SK-N-SH treated with all-trans-retinoic acid at 6 μM for 48 hours (cell line): ENCODE results near the gene MYBPC1.

Source experiments
- ATAC-seq: fragments of 200-7000 bp; cut with Tn5 transposase; 3 replicates; pipeline ENCODE4 v1.9.1; 2020; ENCODE audit warnings: mild to moderate bottlenecking, moderate library complexity
- ARNTL ChIP-seq: fragments of 450-650 bp; formaldehyde crosslinking; IDR thresholded peaks from 2 replicates; pipeline ENCODE4 v1.5.0; 2020; ENCODE audit warnings: low read depth, mild to moderate bottlenecking, moderate library complexity, borderline replicate concordance
- BACH2 ChIP-seq: fragments of 250-450 bp; sonication (Bioruptor Pico); IDR thresholded peaks from 2 replicates; pipeline ENCODE4 v1.9.0; 2021; ENCODE audit warnings: mild to moderate bottlenecking, borderline replicate concordance
- CSDC2 ChIP-seq: fragments of 250-450 bp; sonication (Bioruptor Pico); IDR thresholded peaks from 2 replicates; pipeline ENCODE4 v1.5.0; 2020; ENCODE audit warnings: mild to moderate bottlenecking, moderate library complexity
- ESRRG ChIP-seq: fragments of 250-450 bp; sonication (Bioruptor Pico); IDR thresholded peaks from 2 replicates; pipeline ENCODE4 v1.6.1; 2021; ENCODE audit warnings: mild to moderate bottlenecking
- GLIS3 ChIP-seq: fragments of 250-450 bp; sonication (Bioruptor Pico); IDR thresholded peaks from 2 replicates; pipeline ENCODE4 v1.5.0; 2020; ENCODE audit warnings: mild to moderate bottlenecking, moderate library complexity
- ISL1 ChIP-seq: fragments of 250-450 bp; sonication (Bioruptor Pico); IDR thresholded peaks from 2 replicates; pipeline ENCODE4 v2.1.2; 2022; ENCODE audit warnings: mild to moderate bottlenecking, moderate library complexity
- OSR1 ChIP-seq: fragments of 250-450 bp; sonication (Bioruptor Pico); IDR thresholded peaks from 2 replicates; pipeline ENCODE4 v1.8.0; 2022; ENCODE audit warnings: moderate library complexity, mild to moderate bottlenecking, inconsistent platforms
- PPARA ChIP-seq: fragments of 250-450 bp; sonication (Bioruptor Pico); IDR thresholded peaks from 2 replicates; pipeline ENCODE4 v1.5.0; 2020; ENCODE audit warnings: mild to moderate bottlenecking, borderline replicate concordance
- RARB ChIP-seq: fragments of 250-450 bp; sonication (Bioruptor Pico); IDR thresholded peaks from 2 replicates; pipeline ENCODE4 v1.8.0; 2021; ENCODE audit warnings: mild to moderate bottlenecking, moderate library complexity
- SNAI2 ChIP-seq: fragments of 250-450 bp; sonication (Bioruptor Pico); IDR thresholded peaks from 2 replicates; pipeline ENCODE4 v1.5.0; 2020; ENCODE audit warnings: mild to moderate bottlenecking, moderate library complexity
- TCF4 ChIP-seq: fragments of 250-450 bp; sonication (Bioruptor Pico); IDR thresholded peaks from 2 replicates; pipeline ENCODE4 v1.8.0; 2021; ENCODE audit warnings: mild to moderate bottlenecking, moderate library complexity, borderline replicate concordance
- TOX ChIP-seq: fragments of 250-450 bp; sonication (Bioruptor Pico); IDR thresholded peaks from 2 replicates; pipeline ENCODE4 v1.8.0; 2021; ENCODE audit warnings: mild to moderate bottlenecking, moderate library complexity, borderline replicate concordance
- ZC3H10 ChIP-seq: fragments of 250-450 bp; sonication (Bioruptor Pico); IDR thresholded peaks from 2 replicates; pipeline ENCODE4 v1.5.1; 2021; ENCODE audit warnings: mild to moderate bottlenecking, moderate library complexity
- ZFP30 ChIP-seq: fragments of 450-650 bp; formaldehyde crosslinking; IDR thresholded peaks from 2 replicates; pipeline ENCODE4 v1.5.0; 2022; ENCODE audit warnings: mild to moderate bottlenecking, moderate library complexity
- ZNF565 ChIP-seq: fragments of 450-650 bp; formaldehyde crosslinking; conservative IDR thresholded peaks from 2 replicates; pipeline ENCODE4 v1.5.0; 2020; ENCODE audit warnings: low read depth, mild to moderate bottlenecking, moderate library complexity
- ZNF70 ChIP-seq: fragments of 450-650 bp; formaldehyde crosslinking; IDR thresholded peaks from 2 replicates; pipeline ENCODE4 v1.5.0; 2020; ENCODE audit warnings: mild to moderate bottlenecking, moderate library complexity
- ZNF8 ChIP-seq: fragments of 450-650 bp; formaldehyde crosslinking; IDR thresholded peaks from 2 replicates; pipeline ENCODE4 v1.5.0; 2020; ENCODE audit warnings: mild to moderate bottlenecking, moderate library complexity
- TF ChIP-seq, protein P1 (sequence below): fragments of 250-450 bp; sonication (Bioruptor Pico); IDR thresholded peaks from 2 replicates; pipeline ENCODE4 v1.5.1; 2020; ENCODE audit warnings: low read depth, mild to moderate bottlenecking, moderate library complexity
- TF ChIP-seq, protein P2 (sequence below): fragments of 250-450 bp; sonication (Bioruptor Pico); IDR thresholded peaks from 2 replicates; pipeline ENCODE4 v1.8.0; 2020; ENCODE audit warnings: mild to moderate bottlenecking, moderate library complexity, borderline replicate concordance
- TF ChIP-seq, protein P3 (sequence below): fragments of 250-450 bp; sonication (Bioruptor Pico); IDR thresholded peaks from 2 replicates; pipeline ENCODE4 v1.5.0; 2020; ENCODE audit warnings: mild to moderate bottlenecking, moderate library complexity
- TF ChIP-seq, protein P4 (sequence below): fragments of 250-450 bp; sonication (Bioruptor Pico); IDR thresholded peaks from 2 replicates; pipeline ENCODE4 v1.8.0; 2021; ENCODE audit warnings: low read depth, mild to moderate bottlenecking, moderate library complexity, borderline replicate concordance

MYBPC1 gene

DNA sequence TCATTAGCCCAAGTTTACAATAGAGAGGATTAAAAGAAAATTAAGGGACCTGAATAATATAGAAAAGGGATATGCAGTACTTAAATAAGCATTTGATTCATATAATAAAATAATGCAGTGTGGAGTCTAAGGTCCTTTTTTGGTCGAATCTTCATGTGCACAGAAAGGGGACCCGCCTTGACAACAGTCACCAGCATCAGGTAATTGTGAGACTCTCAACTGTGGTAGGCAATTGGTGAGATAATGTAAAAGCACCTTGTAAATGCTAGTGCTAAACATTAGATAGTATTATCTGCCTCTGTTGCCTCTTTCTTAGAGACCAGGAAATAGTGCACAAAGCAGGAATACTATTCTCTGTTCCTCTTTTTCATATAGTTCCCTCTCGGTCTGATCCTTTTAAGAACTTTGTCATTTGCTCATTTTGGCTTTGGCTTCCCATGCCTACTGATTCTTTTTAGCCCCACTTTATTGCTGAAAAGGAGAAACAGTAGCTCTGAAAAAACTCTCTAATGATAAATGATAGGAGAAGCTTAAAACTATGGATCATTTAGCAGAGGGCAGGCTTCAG, 120.2 kb downstream of the MYBPC1 start (continued):
- TF ChIP-seq, protein P1, sequence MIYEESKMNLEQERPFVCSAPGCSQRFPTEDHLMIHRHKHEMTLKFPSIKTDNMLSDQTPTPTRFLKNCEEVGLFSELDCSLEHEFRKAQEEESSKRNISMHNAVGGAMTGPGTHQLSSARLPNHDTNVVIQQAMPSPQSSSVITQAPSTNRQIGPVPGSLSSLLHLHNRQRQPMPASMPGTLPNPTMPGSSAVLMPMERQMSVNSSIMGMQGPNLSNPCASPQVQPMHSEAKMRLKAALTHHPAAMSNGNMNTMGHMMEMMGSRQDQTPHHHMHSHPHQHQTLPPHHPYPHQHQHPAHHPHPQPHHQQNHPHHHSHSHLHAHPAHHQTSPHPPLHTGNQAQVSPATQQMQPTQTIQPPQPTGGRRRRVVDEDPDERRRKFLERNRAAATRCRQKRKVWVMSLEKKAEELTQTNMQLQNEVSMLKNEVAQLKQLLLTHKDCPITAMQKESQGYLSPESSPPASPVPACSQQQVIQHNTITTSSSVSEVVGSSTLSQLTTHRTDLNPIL (CRISPR knock-in tag) = no peak

DNA sequence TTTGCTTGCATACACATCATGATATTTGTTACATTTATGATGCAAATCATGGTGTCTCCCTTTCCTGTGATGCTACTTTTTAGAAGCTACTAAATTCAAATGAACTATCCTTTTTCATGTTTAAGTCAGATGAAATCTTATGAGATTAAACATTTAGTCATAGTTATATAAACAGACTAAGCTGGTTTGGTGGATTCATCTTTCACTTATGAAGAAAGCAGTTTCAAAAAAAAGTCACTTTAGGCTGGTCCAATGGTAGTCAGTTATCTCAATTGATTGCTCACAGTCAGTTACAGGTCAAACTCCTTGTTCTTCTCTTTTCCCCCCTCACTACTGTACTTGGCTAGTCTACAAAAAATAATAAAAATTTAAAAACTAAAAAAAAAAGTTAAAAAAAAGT, 124.8 kb downstream of the MYBPC1 start:
- ATAC-seq = no peak
- no peak for TF ChIP-seq ISL1
- TF ChIP-seq OSR1 (CRISPR knock-in tag) = no peak
- TF ChIP-seq TCF4 (CRISPR knock-in tag) = no peak
- TF ChIP-seq ZNF8 (CRISPR knock-in tag) = no peak
- no peak for TF ChIP-seq RARB (CRISPR knock-in tag)
- TF ChIP-seq TOX = no peak
- no peak for TF ChIP-seq GLIS3 (CRISPR knock-in tag)
- TF ChIP-seq ZC3H10 (CRISPR knock-in tag) = no peak
- TF ChIP-seq ARNTL (CRISPR knock-in tag) = no peak
- TF ChIP-seq PPARA (CRISPR knock-in tag) = no peak
- TF ChIP-seq ZFP30 = no peak
- TF ChIP-seq, protein P1 (CRISPR knock-in tag) = no peak
- TF ChIP-seq, protein P2, sequence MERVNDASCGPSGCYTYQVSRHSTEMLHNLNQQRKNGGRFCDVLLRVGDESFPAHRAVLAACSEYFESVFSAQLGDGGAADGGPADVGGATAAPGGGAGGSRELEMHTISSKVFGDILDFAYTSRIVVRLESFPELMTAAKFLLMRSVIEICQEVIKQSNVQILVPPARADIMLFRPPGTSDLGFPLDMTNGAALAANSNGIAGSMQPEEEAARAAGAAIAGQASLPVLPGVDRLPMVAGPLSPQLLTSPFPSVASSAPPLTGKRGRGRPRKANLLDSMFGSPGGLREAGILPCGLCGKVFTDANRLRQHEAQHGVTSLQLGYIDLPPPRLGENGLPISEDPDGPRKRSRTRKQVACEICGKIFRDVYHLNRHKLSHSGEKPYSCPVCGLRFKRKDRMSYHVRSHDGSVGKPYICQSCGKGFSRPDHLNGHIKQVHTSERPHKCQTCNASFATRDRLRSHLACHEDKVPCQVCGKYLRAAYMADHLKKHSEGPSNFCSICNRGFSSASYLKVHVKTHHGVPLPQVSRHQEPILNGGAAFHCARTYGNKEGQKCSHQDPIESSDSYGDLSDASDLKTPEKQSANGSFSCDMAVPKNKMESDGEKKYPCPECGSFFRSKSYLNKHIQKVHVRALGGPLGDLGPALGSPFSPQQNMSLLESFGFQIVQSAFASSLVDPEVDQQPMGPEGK (CRISPR knock-in tag) = no peak
- TF ChIP-seq ESRRG (CRISPR knock-in tag) = no peak
- TF ChIP-seq ZNF70 (CRISPR knock-in tag) = no peak
- TF ChIP-seq BACH2 (CRISPR knock-in tag) = no peak
- TF ChIP-seq, protein P3, sequence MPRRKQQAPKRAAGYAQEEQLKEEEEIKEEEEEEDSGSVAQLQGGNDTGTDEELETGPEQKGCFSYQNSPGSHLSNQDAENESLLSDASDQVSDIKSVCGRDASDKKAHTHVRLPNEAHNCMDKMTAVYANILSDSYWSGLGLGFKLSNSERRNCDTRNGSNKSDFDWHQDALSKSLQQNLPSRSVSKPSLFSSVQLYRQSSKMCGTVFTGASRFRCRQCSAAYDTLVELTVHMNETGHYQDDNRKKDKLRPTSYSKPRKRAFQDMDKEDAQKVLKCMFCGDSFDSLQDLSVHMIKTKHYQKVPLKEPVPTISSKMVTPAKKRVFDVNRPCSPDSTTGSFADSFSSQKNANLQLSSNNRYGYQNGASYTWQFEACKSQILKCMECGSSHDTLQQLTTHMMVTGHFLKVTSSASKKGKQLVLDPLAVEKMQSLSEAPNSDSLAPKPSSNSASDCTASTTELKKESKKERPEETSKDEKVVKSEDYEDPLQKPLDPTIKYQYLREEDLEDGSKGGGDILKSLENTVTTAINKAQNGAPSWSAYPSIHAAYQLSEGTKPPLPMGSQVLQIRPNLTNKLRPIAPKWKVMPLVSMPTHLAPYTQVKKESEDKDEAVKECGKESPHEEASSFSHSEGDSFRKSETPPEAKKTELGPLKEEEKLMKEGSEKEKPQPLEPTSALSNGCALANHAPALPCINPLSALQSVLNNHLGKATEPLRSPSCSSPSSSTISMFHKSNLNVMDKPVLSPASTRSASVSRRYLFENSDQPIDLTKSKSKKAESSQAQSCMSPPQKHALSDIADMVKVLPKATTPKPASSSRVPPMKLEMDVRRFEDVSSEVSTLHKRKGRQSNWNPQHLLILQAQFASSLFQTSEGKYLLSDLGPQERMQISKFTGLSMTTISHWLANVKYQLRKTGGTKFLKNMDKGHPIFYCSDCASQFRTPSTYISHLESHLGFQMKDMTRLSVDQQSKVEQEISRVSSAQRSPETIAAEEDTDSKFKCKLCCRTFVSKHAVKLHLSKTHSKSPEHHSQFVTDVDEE = no peak
- no peak for TF ChIP-seq CSDC2

DNA sequence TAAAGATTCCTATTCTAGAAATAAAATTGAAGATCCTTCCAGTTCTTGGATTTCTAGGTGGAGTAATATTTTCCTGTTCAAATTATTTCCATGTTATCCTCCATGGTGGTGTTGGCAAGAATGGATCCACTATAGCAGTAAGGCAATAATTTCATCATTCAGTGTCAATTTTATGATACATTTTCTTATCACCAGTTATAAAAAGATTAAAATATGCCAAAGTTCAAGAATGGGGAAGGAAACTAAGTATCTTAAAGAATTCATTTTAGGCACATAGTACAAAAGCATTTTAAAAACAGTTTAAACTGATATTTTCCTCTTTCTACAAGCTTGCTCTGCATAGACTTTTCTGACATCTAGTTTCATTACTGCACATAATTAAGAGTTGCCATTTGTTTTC, 125.3 kb downstream of the MYBPC1 start:
- TF ChIP-seq RARB (CRISPR knock-in tag) (no peak), ZNF8 (CRISPR knock-in tag) (no peak), ZC3H10 (CRISPR knock-in tag) (no peak), ESRRG (CRISPR knock-in tag) (no peak), SNAI2 (CRISPR knock-in tag) (no peak), TOX (no peak), ZNF565 (CRISPR knock-in tag) (no peak), ZNF70 (CRISPR knock-in tag) (no peak), ZFP30 (no peak)
- TF ChIP-seq, protein P2 (CRISPR knock-in tag) = no peak
- TF ChIP-seq, protein P4, sequence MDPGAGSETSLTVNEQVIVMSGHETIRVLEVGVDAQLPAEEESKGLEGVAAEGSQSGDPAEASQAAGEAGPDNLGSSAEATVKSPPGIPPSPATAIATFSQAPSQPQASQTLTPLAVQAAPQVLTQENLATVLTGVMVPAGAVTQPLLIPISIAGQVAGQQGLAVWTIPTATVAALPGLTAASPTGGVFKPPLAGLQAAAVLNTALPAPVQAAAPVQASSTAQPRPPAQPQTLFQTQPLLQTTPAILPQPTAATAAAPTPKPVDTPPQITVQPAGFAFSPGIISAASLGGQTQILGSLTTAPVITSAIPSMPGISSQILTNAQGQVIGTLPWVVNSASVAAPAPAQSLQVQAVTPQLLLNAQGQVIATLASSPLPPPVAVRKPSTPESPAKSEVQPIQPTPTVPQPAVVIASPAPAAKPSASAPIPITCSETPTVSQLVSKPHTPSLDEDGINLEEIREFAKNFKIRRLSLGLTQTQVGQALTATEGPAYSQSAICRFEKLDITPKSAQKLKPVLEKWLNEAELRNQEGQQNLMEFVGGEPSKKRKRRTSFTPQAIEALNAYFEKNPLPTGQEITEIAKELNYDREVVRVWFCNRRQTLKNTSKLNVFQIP (CRISPR knock-in tag) = no peak
- TF ChIP-seq, all 23 proteins: peak for 0
- no peak for ATAC-seq
